Endothelial cell of umbilical vein (primary cell): Measurements from ENCODE around the gene LCN12. TPM values are rescaled to one million over a fixed set of nuclear protein-coding genes. Genes with fewer than 3 reads are reported as not detected.

Experiments
- BruUV-seq: library from RNA; stranded (reverse); fragments of 400-500 nt; replicated peaks from 2 replicates; lab custom pipeline; 2021; lab: Mats Ljungman, UMichigan
- CTCF ChIA-PET: fragments of 300-600, 350-600 bp; sonication (Branson Sonifier 250); formaldehyde crosslinking; loops from one replicate; lab custom pipeline; 2021; ENCODE audit warnings: antibody characterized with exemption, inconsistent platforms; lab: Charles Lee
- POLR2A ChIA-PET: fragments of 300-600, 350-600 bp; sonication (Branson Sonifier 250); formaldehyde crosslinking; loops from one replicate; lab custom pipeline; 2021; ENCODE audit warnings: antibody characterized with exemption, inconsistent platforms; lab: Charles Lee
- DNase-seq: peaks from one replicate; pipeline ENCODE4 v3.0.0-alpha.2; 2011; ENCODE audit warnings: low read depth, low spot score
- FAIRE-seq: peaks from 2 replicates; lab custom pipeline; 2011; peaks lifted over from hg19 to GRCh38; lab: Jason Lieb, UNC
- H2AFZ ChIP-seq: 2 replicates; pipeline ENCODE4 v1.6.0; 2012; ENCODE audit warnings: low read depth, low read length, control low read depth, inconsistent platforms
- H3K27ac ChIP-seq: 2 replicates; pipeline ENCODE4 v1.5.1; 2011; ENCODE audit warnings: low read depth, mild to moderate bottlenecking, control low read depth, low read length, moderate library complexity; ENCODE audit not compliant: insufficient read depth
- H3K27me3 ChIP-seq, 2 experiments: 2 replicates each; pipeline versions ENCODE4 v1.6.0 to v1.6.1; 2011; ENCODE audit warnings: low read length in 2 of 2, mixed read lengths in 1 of 2; ENCODE audit not compliant: control insufficient read depth in 2 of 2, insufficient read depth in 2 of 2
- H3K36me3 ChIP-seq, 2 experiments: 2 replicates in 1 of 2; 3 replicates in 1 of 2; pipeline ENCODE4 v1.5.1; 2011; ENCODE audit warnings: low read length in 2 of 2, mild to moderate bottlenecking in 1 of 2, moderate library complexity in 1 of 2; ENCODE audit not compliant: control insufficient read depth in 2 of 2, insufficient read depth in 2 of 2; ENCODE audit errors: extremely low read depth in 1 of 2
- H3K4me1 ChIP-seq: 3 replicates; pipeline ENCODE4 v1.5.1; 2011; ENCODE audit warnings: mild to moderate bottlenecking, low read length; ENCODE audit not compliant: control insufficient read depth, insufficient read depth; ENCODE audit errors: extremely low read depth
- H3K4me2 ChIP-seq: 2 replicates; pipeline ENCODE4 v1.6.1; 2011; ENCODE audit warnings: low read length, control low read depth, mixed read lengths; ENCODE audit not compliant: insufficient read depth
- H3K4me3 ChIP-seq, 3 experiments: fragments of 200-600 bp in 1 of 3; sonication (generic), shearing (Covaris generic) in 1 of 3; replicated peaks in 1 of 3; 2 replicates each; pipeline ENCODE4 v1.5.1; 2011 to 2016; ENCODE audit warnings: control low read depth in 3 of 3, low read length in 3 of 3, mild to moderate bottlenecking in 2 of 3, inconsistent platforms in 1 of 3, low read depth in 1 of 3, moderate library complexity in 1 of 3; ENCODE audit not compliant: insufficient read depth in 1 of 3
- H3K79me2 ChIP-seq: 2 replicates; pipeline ENCODE4 v1.6.0; 2012; ENCODE audit warnings: low read length, inconsistent platforms; ENCODE audit not compliant: control insufficient read depth, insufficient read depth
- H3K9ac ChIP-seq: replicated peaks from 2 replicates; pipeline ENCODE3; 2011; ENCODE audit warnings: low read length, control low read depth; ENCODE audit not compliant: insufficient read depth; ENCODE audit errors: extremely low read depth
- H3K9me1 ChIP-seq: replicated peaks from 3 replicates; pipeline ENCODE4 v1.6.0; 2011; ENCODE audit warnings: mild to moderate bottlenecking, low read length; ENCODE audit not compliant: control insufficient read depth, insufficient read depth; ENCODE audit errors: extremely low read depth
- H3K9me3 ChIP-seq: replicated peaks from 2 replicates; pipeline ENCODE4 v1.5.1; 2012; ENCODE audit warnings: low read length, inconsistent platforms; ENCODE audit not compliant: control insufficient read depth, insufficient read depth
- H4K20me1 ChIP-seq: replicated peaks from 2 replicates; pipeline ENCODE3; 2011; ENCODE audit warnings: mild to moderate bottlenecking, low read length; ENCODE audit not compliant: control insufficient read depth, insufficient read depth; ENCODE audit errors: extremely low read depth
- CTCF ChIP-seq, 2 donors: IDR thresholded peaks; 1 replicate in 1 of 2; 2 replicates in 1 of 2; pipeline ENCODE4 v1.5.1; 2011; ENCODE audit warnings: low read length in 2 of 2, mild to moderate bottlenecking in 2 of 2, moderate library complexity in 2 of 2, control low read depth in 1 of 2, inconsistent platforms in 1 of 2, low read depth in 1 of 2; ENCODE audit not compliant: insufficient read depth in 1 of 2; ENCODE audit errors: extremely low read depth in 1 of 2
- EZH2 ChIP-seq: IDR thresholded peaks from 2 replicates; pipeline ENCODE4 v1.6.1; 2012; ENCODE audit warnings: borderline replicate concordance, low read depth, mild to moderate bottlenecking, moderate library complexity, low read length, inconsistent platforms; ENCODE audit not compliant: severe bottlenecking
- FOS ChIP-seq: IDR thresholded peaks from 2 replicates; pipeline ENCODE4 v1.6.1; 2011; ENCODE audit warnings: mild to moderate bottlenecking, low read length, moderate library complexity, borderline replicate concordance; ENCODE audit not compliant: insufficient read depth
- GATA2 ChIP-seq: IDR thresholded peaks from 2 replicates; pipeline ENCODE4 v1.7.0; 2011; ENCODE audit warnings: low read depth, mild to moderate bottlenecking, moderate library complexity, mixed read lengths, low read length; ENCODE audit not compliant: insufficient read length, insufficient read depth
- JUN ChIP-seq: IDR thresholded peaks from 2 replicates; pipeline ENCODE4 v1.6.1; 2011; ENCODE audit warnings: borderline replicate concordance, low read depth; ENCODE audit not compliant: insufficient read length, insufficient read depth
- MAX ChIP-seq: IDR thresholded peaks from 2 replicates; pipeline ENCODE4 v1.6.1; 2011; ENCODE audit not compliant: insufficient read depth, insufficient read length
- MYC ChIP-seq: IDR thresholded peaks from one replicate; pipeline ENCODE4 v1.6.1; 2011; ENCODE audit warnings: mild to moderate bottlenecking, low read depth, low read length
- POLR2A ChIP-seq: IDR thresholded peaks from 2 replicates; pipeline ENCODE4 v1.6.1; 2012; ENCODE audit warnings: low read depth, mild to moderate bottlenecking, control low read depth, low read length
- POLR2AphosphoS5 ChIP-seq: IDR thresholded peaks from 2 replicates; pipeline ENCODE4 v1.6.1; 2012; ENCODE audit warnings: low read depth, mild to moderate bottlenecking, control low read depth, low read length, moderate library complexity; ENCODE audit not compliant: insufficient read depth
- dilution Hi-C: fragments of 300-500 bp; cut with MboI; formaldehyde crosslinking; loops from one replicate; pipeline ENCODE4 v1.15.0; 2019; ENCODE audit warnings: low sequenced_read_pairs; ENCODE audit not compliant: extremely low pct_ligation_motif_present
- intact Hi-C: fragments of 100-400 bp; cut with micrococcal nuclease; formaldehyde crosslinking; loops from one replicate; pipeline ENCODE4 v1.10.0; 2022
- polyA plus RNA-seq, 4 experiments: library from polyadenylated mRNA; depleted of rRNA in 3 of 4; stranded (reverse) in 3 of 4; unstranded in 1 of 4; fragments of >200 nt; gene quantifications; 2 replicates each; pipeline versions ENCODE4 v1.2.1 to v1.2.3, GENCODE V29; 2011 to 2012; ENCODE audit warnings: missing spikeins in 1 of 4
- total RNA-seq: library from RNA; stranded (reverse); gene quantifications from 2 replicates; pipeline ENCODE4 v1.2.3, GENCODE V29; 2021

LCN12 gene
- total and polyA plus RNA-seq, 2 donors (not counting 3 experiments of a cell fraction or from before 2014, with no cell fraction given): 0.35 to 0.52 TPM

GRCh38 chr9:136913701-136914438 is 38.2 kb upstream of the LCN12 start:
- BruUV-seq: no TSS peak
- H3K9ac ChIP-seq: no peak overlapping the region
- ChIA-PET POLR2A (no interaction called here), CTCF (no interaction called here)
- DNase-seq: no peak
- no peaks in the 10 kb centered on the region for H3K27me3 ChIP-seq
- dilution Hi-C loops (no loop called here), intact Hi-C loops (no loop called here)
- no peak overlapping the region for H2AFZ ChIP-seq
- no peaks in the 10 kb centered on the region for H3K9me3 ChIP-seq
- TF ChIP-seq POLR2A: no peak
- no peak for TF ChIP-seq MAX
- TF ChIP-seq GATA2: no peak
- TF ChIP-seq FOS: no peak
- TF ChIP-seq POLR2AphosphoS5: no peak
- no peak for TF ChIP-seq EZH2
- TF ChIP-seq JUN: no peak
- no peak for TF ChIP-seq CTCF (IDR thresholded peaks at IDR 0.05; ENCODE audit: extremely low read depth in 1 of 2, insufficient read depth in 1 of 2, low read depth in 1 of 2, low read length in 2 of 2)
- TF ChIP-seq MYC: no peak
- peaks cover 2 to 42% of the 10 kb centered on the region in 2 experiments for H3K36me3 ChIP-seq
- H3K4me3 ChIP-seq: no peak overlapping the region
- no peak overlapping the region for H3K4me2 ChIP-seq
- no peaks in the 10 kb centered on the region for H3K9me1 ChIP-seq
- no peaks in the 10 kb centered on the region for H3K4me1 ChIP-seq
- no peak for FAIRE-seq
- H3K79me2 ChIP-seq: no peaks in the 10 kb centered on the region
- no peaks in the 10 kb centered on the region for H4K20me1 ChIP-seq
- H3K27ac ChIP-seq: no peak overlapping the region
